Epidermal melanocyte (primary cell): ENCODE results near the gene TMEM213.

Source experiments
- DNase-seq: peaks from one replicate; pipeline ENCODE4 v3.0.0; 2011; ENCODE audit warnings: low spot score; ENCODE audit not compliant: insufficient read length

Gene TMEM213

GRCh38 chr7:138838166-138838565, 40.4 kb downstream of the TMEM213 start:
- no peak for DNase-seq

GRCh38 chr7:138842111-138842510, 44.3 kb downstream of the TMEM213 start:
- DNase-seq: no peak

DNA sequence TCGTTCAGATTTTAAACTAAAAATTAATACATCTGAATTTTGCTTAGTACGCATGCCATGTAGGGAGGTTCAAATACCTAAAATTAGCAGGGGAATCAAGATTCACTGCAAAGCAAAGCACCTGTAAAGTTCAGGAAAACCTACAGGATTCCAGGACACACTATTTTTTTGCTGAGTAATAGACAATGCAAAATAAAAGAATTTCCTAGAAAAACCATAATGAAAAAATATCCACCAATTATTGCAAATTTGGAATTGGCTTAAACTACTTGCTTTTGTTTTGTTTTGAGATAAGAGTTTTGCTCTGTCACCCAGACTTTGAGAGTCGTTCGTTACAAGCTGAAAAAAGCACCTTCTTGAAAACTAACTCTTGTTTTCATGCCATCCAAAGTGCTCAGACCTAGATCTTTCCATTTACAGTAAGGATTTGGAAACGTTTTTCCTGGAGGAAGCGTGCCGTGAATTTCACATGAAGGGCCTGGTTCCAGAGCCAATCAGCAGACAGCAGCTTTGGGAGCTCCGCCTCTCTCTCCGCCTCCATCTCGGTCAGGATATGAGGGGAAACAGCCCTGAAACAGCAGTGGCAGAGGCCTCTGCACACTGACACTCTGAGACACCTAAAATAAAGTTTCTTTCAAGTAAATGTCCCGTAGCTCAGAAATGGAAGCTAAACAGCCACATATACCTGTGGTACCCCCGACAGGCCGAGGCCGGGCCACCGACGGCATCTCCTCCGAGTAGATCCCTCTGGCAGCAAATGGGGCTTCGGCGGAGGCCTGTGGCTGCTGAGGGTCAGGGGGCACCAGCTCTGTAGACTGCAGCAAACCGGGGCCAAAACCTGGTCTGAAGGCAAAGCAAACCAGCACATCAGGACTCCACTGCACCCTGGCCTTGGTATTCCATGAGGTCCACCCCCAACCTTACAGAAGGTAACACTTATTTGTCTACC, 46.1 kb downstream of the TMEM213 start:
- no peak for DNase-seq

DNA sequence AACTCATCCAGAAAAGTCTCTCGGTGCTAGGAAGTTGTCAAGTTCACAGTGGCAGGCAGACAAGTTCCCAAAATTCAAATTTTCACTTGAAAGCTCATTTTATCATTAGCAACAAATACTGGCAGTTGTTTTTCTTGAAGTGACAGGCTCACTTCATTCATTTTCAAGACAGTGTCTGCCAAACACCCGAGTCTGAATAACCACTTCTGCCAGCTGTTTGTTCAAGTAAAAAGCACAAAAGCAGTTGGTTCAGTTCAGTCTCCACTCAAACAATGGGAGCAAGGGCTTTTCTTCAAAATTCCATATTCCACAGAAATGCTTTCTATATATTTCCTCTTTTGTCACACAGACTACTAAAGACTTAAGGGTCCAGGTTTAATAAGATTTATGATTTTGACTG, 47.9 kb downstream of the TMEM213 start:
- no peak for DNase-seq

DNA sequence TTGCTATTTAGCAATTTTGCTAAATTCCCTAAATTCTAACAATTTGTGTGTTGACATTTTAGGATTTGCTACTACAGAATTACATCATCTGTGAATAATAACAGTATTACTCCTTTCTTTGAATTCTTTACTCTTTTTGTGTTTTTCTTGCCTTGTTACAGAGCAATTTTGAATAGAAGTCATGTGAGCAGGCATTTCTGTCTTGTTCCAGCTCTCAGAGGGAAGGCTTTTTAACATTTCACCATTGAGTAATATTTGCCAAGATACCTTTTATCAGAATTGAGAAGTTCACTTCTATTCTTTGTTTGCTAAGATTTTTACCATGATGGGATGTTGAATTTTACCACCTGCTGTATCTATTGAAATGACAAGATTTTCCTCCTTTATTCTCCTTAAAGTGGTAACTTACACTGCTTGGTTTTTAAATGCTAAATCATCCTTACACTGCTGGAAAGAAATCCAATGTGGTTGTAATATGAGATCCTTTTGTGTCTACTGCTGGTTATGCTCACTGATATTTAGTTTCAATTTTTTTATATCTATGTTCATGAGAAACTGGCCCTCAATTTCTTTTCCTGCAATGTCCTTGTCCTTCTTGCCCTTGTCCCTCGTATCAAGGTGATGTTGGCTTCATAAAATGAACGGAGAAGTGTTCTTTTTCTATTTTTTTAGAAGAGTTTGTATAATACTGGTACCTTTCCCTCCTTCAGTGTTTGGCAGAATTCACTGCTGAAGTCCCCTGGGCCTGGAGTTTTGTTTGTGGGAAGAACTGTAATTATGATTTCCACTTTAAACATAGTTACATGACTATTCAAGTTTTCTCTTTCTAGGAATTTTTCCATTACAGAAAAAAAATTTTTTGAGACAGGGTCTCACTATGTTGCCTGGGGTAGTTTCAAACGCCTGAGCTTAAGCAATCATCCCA, 50.5 kb downstream of the TMEM213 start:
- DNase-seq: no peak

DNA sequence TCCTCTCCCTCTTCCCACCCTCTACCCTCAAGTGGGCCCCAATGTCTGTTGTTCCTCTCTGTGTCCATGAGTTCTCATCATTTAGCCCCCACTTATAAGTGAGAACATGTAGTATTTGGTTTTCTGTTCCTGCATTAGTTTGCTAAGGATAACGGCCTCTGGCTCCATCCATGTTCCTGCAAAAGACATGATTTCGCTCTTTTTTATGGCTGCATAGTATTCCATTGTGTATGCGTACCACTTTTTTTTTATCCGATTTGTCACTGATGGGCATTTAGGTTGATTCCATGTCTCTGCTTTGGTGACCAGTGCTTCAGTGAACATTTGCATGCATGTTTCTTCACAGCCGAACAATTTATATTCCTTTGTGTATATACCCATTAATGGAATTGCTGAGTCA, 51.9 kb downstream of the TMEM213 start:
- DNase-seq: no peak

DNA sequence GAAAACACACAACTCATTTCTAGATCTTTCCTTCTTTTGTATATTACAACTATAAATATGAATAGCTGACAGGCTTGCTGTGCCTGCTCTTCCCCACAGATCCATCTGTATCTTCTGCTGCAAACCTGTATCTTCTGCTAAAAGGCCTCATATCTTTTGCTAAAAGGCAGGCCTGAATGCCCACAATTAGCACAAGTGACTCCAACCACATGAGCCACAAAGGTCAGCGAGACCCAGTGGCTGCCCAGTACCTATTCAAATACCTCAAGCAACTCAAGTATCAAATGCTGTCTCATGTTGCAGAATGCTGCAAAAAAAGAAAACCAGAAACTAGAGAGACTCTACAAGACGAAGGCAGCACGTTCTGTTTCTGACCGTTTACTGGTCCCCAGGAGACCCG, 54.7 kb downstream of the TMEM213 start:
- DNase-seq: no peak

DNA sequence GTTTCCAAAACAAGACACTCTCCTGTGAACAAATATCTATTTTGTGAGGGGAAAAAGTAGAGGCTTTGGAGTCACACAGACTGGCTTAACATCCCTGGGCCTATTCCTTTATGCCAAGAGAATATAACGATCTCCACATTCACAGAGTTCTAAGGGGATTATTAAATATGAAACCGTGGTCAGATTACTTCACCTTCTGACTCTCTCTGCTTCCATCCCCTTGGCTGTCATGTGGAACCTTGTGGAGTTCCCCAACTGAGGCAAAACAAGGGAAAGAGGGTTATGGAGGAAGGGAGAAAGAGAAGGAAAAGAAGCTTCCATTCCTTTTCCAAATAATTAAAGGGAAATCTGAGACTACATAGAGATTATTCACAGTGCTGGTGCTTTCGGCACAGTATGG, 55.7 kb downstream of the TMEM213 start:
- no peak for DNase-seq

GRCh38 chr7:138854115-138854645, 56.4 kb downstream of the TMEM213 start:
- DNase-seq: no peak

DNA sequence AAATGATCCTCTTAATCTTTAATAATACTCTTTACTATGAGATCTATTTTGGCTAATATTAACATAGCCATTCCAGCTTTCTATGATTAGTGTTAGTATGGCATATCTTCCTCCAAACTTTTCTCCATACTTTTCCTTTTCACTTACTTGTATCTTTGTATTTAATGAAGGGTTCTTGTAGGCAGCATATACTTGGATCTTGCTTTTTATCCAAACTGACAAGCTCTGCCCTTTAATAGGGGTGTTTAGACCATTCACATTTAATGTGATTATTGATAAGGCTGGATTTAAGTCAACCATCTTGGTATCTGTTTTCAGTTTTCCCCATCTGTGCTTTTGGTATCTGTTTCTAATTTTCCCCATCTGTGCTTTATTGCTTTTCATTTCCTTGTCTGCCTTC, 59.9 kb downstream of the TMEM213 start:
- DNase-seq: no peak

DNA sequence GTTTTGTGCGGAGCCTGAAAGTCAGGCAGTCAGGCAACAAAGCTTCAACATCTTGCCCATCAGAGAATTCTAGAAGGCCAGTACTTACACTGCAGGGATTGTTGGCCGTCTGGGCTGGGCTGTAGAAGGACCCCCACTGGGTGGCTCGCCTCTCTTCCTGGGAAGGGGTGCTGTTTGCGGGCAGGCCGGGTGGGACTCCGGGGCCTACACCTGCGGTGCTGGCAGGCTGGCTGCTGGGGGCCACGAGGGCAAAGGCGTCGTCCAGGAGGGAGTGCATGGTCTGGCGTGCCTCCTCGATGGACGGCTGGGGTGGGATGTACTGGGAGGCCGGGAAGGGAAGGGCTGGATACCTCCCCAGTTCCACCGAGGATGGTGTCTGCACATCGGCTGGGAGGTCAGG, 63.3 kb downstream of the TMEM213 start:
- no peak for DNase-seq

DNA sequence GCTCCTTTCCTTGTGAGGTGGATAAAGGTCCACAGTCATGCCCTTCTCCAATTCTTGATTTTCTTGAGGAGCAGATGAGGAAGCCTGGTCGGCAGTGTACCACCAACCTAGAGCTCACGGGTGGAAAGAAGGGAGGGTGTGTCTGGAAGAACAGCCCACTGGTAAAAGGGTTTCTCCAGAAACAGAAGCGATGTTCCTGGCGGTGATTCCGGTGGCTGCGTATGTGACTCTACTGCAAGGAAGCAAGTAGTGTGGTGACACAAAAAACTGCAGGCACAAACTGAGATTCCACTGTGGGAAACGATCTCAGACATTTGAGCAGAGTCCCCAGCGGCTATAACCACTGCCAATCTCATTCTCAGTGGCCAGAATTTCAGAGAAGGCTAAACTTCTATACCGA, 66.1 kb downstream of the TMEM213 start:
- DNase-seq: no peak

DNA sequence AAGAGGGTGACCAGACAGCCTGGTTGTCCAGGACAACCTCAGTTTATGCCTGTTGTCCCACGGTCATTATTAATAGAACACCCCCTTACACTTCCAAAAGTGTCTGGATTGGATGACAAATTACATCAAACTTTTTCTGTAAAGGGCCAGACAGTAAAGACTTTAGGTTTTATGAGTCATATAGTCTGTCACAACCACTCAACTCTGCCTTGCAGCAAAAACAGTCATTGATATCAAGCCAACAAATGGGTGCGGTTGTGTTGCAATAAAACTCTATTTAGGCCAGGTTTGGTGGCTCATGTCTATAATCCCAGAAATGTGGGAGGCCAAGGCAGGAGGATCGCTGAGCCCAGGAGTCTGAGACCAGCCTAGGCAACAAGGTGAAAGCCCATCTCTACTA, 66.9 kb downstream of the TMEM213 start:
- no peak for DNase-seq

DNA sequence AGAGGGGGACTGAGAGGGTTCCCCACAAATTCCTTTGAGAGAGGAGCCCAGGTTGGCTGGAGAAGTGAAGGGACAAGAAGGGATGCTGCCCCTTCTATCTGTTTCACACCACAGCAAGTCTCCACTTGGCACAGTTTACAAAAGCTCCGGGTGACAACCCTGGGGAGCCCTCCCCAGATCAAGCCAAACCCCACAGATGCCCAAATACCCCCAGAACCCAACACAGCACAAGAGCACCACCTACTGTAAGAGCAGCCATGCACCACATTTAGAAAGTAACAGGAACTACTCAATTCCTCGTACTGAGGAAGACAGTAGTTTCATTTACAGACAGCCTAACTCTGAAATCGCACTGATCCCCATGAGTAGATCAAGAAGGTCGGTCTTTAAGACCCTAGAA, 68.0 kb downstream of the TMEM213 start:
- no peak for DNase-seq

DNA sequence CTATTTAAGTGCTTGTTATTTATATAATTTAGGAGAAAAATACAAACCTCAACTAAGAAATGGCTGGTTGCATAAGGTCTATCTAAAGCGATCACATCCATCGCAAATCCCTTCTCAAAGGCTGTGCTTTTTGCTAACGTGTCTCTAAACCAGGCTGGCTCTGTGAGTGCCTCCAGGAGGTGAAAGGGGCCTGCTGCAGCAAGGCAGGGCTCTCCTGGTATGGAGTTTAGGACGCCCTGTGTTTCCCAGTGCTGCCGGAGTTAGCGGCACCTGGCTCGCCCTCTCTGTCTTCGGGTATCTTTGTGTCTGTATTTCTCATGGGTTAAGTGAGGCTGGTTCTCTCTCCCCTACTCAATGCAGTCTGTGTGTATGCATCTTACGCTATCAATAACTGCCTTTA, 68.6 kb downstream of the TMEM213 start:
- no peak for DNase-seq

- DNase-seq: no peak
Observed at GRCh38 chr7:138867744-138868143, 70.0 kb downstream of the TMEM213 start.

DNA sequence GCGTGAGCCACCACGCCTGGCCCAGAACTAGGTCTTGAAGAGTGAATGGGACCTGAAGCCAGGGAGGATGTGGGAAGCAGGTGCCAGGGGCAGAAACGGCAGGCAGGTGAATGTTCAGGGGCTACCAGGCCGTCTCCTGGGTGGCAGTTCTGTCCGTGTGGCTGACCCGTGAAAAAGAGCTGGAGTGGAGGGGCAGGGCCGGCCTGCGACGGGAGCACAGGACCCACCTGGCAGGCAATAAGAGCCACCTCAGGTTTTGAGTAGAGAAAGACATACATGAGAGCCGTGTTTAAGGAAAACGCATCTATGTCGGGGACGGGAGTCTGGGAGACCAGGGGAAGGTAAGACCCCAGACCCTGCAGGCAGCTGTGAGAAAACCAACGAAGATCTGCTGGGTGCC, 70.9 kb downstream of the TMEM213 start:
- no peak for DNase-seq

DNA sequence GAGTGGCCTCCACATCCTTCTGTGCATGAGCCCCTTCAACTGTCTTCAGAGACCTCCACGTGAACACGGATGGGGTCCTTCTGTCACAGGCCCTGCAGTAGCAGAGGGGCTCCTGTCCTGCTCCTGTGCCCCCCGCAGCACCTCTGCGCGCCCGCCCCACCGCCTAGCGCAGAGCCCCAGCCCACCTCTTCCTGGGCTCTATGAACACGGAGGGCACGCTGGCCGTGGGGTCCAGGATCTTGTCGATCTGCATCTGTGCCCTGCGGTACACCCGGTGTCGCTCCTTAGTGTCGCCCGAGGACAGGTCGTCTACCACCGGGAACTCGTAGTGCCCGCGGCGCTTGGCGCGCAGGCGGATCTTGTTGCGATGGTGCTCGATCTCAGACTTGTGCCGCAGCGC, 71.6 kb downstream of the TMEM213 start:
- no peak for DNase-seq

- no peak for DNase-seq
Observed at GRCh38 chr7:138871065-138871813, 73.4 kb downstream of the TMEM213 start.

DNA sequence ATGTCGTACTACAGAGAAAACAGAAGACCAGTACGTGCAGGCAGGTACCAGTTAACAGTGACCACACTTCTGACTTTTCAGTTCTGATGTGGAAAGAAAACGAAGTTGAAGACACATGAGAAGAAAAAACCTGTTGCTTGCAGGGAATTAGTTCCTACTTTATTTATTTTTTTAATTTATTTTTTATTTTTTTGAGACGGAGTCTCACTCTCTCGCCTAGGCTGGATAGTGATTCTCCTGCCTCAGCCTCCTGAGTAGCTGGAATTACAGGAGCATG, 74.0 kb downstream of the TMEM213 start:
- DNase-seq: no peak

GRCh38 chr7:138872576-138872975, 74.8 kb downstream of the TMEM213 start:
- no peak for DNase-seq
